Body of pancreas (tissue), 4 donors: ENCODE results near the gene CXXC1. TPM values are rescaled to one million over a fixed set of nuclear protein-coding genes. Genes with fewer than 3 reads are reported as not detected.
A peak's percentile ranks its signal among the peaks of the same experiment; 100 is the strongest.

Experiments used
- ATAC-seq: fragments of 150-250 bp; one replicate; pipeline ENCODE4 v1.9.1; 2016
- DNase-seq, 4 donors: peaks; one replicate each; pipeline ENCODE4 v3.0.0-alpha.2; 2019
- H3K27ac ChIP-seq, 4 donors: fragments of 200-600 bp; sonication (generic); 1 replicate in 3 of 4; 2 replicates in 1 of 4; pipeline versions ENCODE4 v1.5.1 to v1.6.1; 2016 to 2019; ENCODE audit warnings: mild to moderate bottlenecking in 1 of 4, mixed read lengths in 1 of 4, moderate library complexity in 1 of 4
- H3K27me3 ChIP-seq, 2 donors: fragments of 200-600 bp; sonication (generic); one replicate each; pipeline ENCODE4 v1.6.0; 2016; ENCODE audit warnings: mild to moderate bottlenecking in 1 of 2
- H3K36me3 ChIP-seq, 2 donors: fragments of 200-600 bp; sonication (generic); replicated peaks in 1 of 2; 2 replicates each; pipeline ENCODE4 v1.5.1; 2016; ENCODE audit warnings: low read depth in 2 of 2; ENCODE audit not compliant: insufficient read depth in 1 of 2
- H3K4me1 ChIP-seq: fragments of 200-600 bp; sonication (generic); one replicate; pipeline ENCODE4 v1.6.0; 2016
- H3K4me3 ChIP-seq, 2 donors: fragments of 200-600 bp; sonication (generic); 1 replicate in 1 of 2; 2 replicates in 1 of 2; pipeline ENCODE4 v1.5.1; 2016 to 2019
- H3K9me3 ChIP-seq, 3 donors: fragments of 200-600 bp; sonication (generic); 1 replicate in 2 of 3; 2 replicates in 1 of 3; pipeline ENCODE4 v1.5.1; 2016
- CTCF ChIP-seq, 7 experiments: fragments of 450-650 bp in 4 of 7; fragments of 200-600 bp in 3 of 7; sonication (generic) in 3 of 7; IDR thresholded peaks; one replicate each; pipeline ENCODE4 v1.5.1; 2016 to 2019; ENCODE audit warnings: antibody characterized with exemption in 7 of 7
- POLR2A ChIP-seq, 3 donors: fragments of 450-650 bp; IDR thresholded peaks; one replicate each; pipeline ENCODE4 v1.6.1; 2016; ENCODE audit warnings: antibody characterized with exemption in 3 of 3, mild to moderate bottlenecking in 2 of 3
- WGBS, 2 donors: methylation state at CpG; one replicate each; pipeline ENCODE4 v1.1.5; 2017; 5-methylcytosine and 5-hydroxymethylcytosine counted together
- intact Hi-C: fragments of 100-400 bp; cut with DNase I; formaldehyde crosslinking; loops from one replicate; pipeline ENCODE4 v1.15.1; 2023
- total RNA-seq, 2 donors: library from RNA; depleted of rRNA; stranded (reverse); fragments of >200 nt; gene quantifications; one replicate each; pipeline ENCODE4 v1.1.0, GENCODE V29; 2016

Gene CXXC1
- total RNA-seq, 2 donors from 2014 or later = 80.7 to 109 TPM

GRCh38 chr18:50280707-50281294 lies 6.7 kb downstream of the CXXC1 start:
- 0 to 1% methylated on average over 16 of the region's 16 CpGs for WGBS, 2 donors
- Histone ChIP-seq H3K4me1 (peaks cover 28% of the 10 kb centered on the region), H3K27me3 (no peaks in the 10 kb centered on the region), H3K4me3 (peak overlapping the region; percentile 88 to 94), H3K9me3 (no peaks in the 10 kb centered on the region), H3K27ac (peak overlapping the region; percentile 93 to 96 (median 94)), H3K36me3 (peaks cover 18 to 25% of the 10 kb centered on the region in 2 donors)
- TF ChIP-seq CTCF (IDR thresholded peaks at IDR 0.05) = no peak
- TF ChIP-seq POLR2A (IDR thresholded peaks at IDR 0.05) = no peak
- ATAC-seq = no peak
- DNase-seq = no peak
- intact Hi-C loops = loop anchor here (10.0 kb wide), 1 partner anchor 74 kb away; no protein-coding TSS in a partner anchor

GRCh38 chr18:50279752-50280151 lies 7.7 kb downstream of the CXXC1 start:
- intact Hi-C loops = loop anchor here (10.0 kb wide), 1 partner anchor 75 kb away; no protein-coding TSS in a partner anchor
- no peak for TF ChIP-seq CTCF (IDR thresholded peaks at IDR 0.05)
- no peak for TF ChIP-seq POLR2A (IDR thresholded peaks at IDR 0.05)
- Histone ChIP-seq H3K4me3 (no peak overlapping the region), H3K27me3 (no peaks in the 10 kb centered on the region), H3K27ac (no peak overlapping the region), H3K36me3 (peaks cover 29 to 33% of the 10 kb centered on the region in 2 donors), H3K4me1 (peaks cover 28% of the 10 kb centered on the region), H3K9me3 (no peaks in the 10 kb centered on the region)
- ATAC-seq (no peak), DNase-seq (no peak)
- WGBS, 2 donors = 82 to 94% methylated on average over 7 of the region's 7 CpGs

GRCh38 chr18:50277942-50278341 lies 9.6 kb downstream of the CXXC1 start:
- 84 to 87% methylated on average over 6 of the region's 6 CpGs for WGBS, 2 donors
- Histone ChIP-seq H3K27me3 (no peaks in the 10 kb centered on the region), H3K4me3 (no peak overlapping the region), H3K27ac (no peak overlapping the region), H3K4me1 (peaks cover 28% of the 10 kb centered on the region), H3K9me3 (no peaks in the 10 kb centered on the region), H3K36me3 (peaks cover 28 to 34% of the 10 kb centered on the region in 2 donors)
- intact Hi-C loops = no loop called here
- ATAC-seq (no peak), DNase-seq (no peak)
- TF ChIP-seq CTCF (IDR thresholded peaks at IDR 0.05) (no peak), POLR2A (IDR thresholded peaks at IDR 0.05) (no peak)

- intact Hi-C loops = no loop called here
- H3K27me3 ChIP-seq = no peaks in the 10 kb centered on the region
- 63 to 83% methylated on average over 4 of the region's 4 CpGs for WGBS, 2 donors
- ATAC-seq (no peak), DNase-seq (no peak)
- H3K36me3 ChIP-seq = peaks cover 28 to 39% of the 10 kb centered on the region in 2 donors
- H3K9me3 ChIP-seq = no peaks in the 10 kb centered on the region
- peaks cover 21% of the 10 kb centered on the region for H3K4me1 ChIP-seq
- no peak overlapping the region for H3K27ac ChIP-seq
- TF ChIP-seq CTCF (IDR thresholded peaks at IDR 0.05) (no peak), POLR2A (IDR thresholded peaks at IDR 0.05) (no peak)
- H3K4me3 ChIP-seq = no peak overlapping the region
Measured at GRCh38 chr18:50276452-50276851, 11.0 kb downstream of the CXXC1 start.

- Histone ChIP-seq H3K4me3 (no peak overlapping the region), H3K9me3 (no peaks in the 10 kb centered on the region), H3K36me3 (peaks cover 28 to 44% of the 10 kb centered on the region in 2 donors), H3K27me3 (no peaks in the 10 kb centered on the region), H3K27ac (no peak overlapping the region), H3K4me1 (peaks cover 19% of the 10 kb centered on the region)
- 94% methylated on average over 18 to 19 of the region's 19 CpGs for WGBS, 2 donors
- no peak for ATAC-seq
- no peak for DNase-seq
- no peak for TF ChIP-seq CTCF (IDR thresholded peaks at IDR 0.05)
- no peak for TF ChIP-seq POLR2A (IDR thresholded peaks at IDR 0.05)
- intact Hi-C loops = no loop called here
Measured at GRCh38 chr18:50275503-50276036, 11.9 kb downstream of the CXXC1 start.
